Measurements from ENCODE around the gene TSPAN17.
"Not testable (repeated sequence)": the region's sequence is repeated elsewhere in the genome, so short reads cannot be mapped to it uniquely, and the experiment has no call there.

Gene TSPAN17

GRCh38 chr5:176682016-176682531, 34.8 kb downstream of the TSPAN17 start:
- DNase-seq, result no peak

- DNase-seq, result no peak
Observed at GRCh38 chr5:176685010-176685409, 37.7 kb downstream of the TSPAN17 start.

- DNase-seq, result no peak
Observed at GRCh38 chr5:176687247-176687646, 40.0 kb downstream of the TSPAN17 start.

- DNase-seq, result no peak
Observed at GRCh38 chr5:176687881-176688280, 40.6 kb downstream of the TSPAN17 start.

GRCh38 chr5:176690911-176691310, 43.6 kb downstream of the TSPAN17 start:
- no peak for DNase-seq

- DNase-seq, result no peak
Observed at GRCh38 chr5:176691524-176691923, 44.2 kb downstream of the TSPAN17 start.

- DNase-seq, result no peak
Observed at GRCh38 chr5:176692326-176692725, 45.0 kb downstream of the TSPAN17 start.

GRCh38 chr5:176692839-176693476, 45.7 kb downstream of the TSPAN17 start:
- DNase-seq, result no peak

- no peak for DNase-seq
Observed at GRCh38 chr5:176693477-176693851, 46.2 kb downstream of the TSPAN17 start.

- no peak for DNase-seq
Observed at GRCh38 chr5:176694146-176694545, 46.9 kb downstream of the TSPAN17 start.

GRCh38 chr5:176694631-176695030, 47.3 kb downstream of the TSPAN17 start:
- DNase-seq, result no peak

- DNase-seq, result no peak
Observed at GRCh38 chr5:176695073-176695472, 47.8 kb downstream of the TSPAN17 start.

GRCh38 chr5:176697267-176697933, 50.1 kb downstream of the TSPAN17 start:
- DNase-seq, result no peak

GRCh38 chr5:176697934-176698538, 50.8 kb downstream of the TSPAN17 start:
- DNase-seq, result no peak

- not testable (repeated sequence) for DNase-seq
Observed at GRCh38 chr5:176699446-176699845, 52.2 kb downstream of the TSPAN17 start.

- no peak for DNase-seq
Observed at GRCh38 chr5:176700239-176700847, 53.1 kb downstream of the TSPAN17 start.

- DNase-seq, result no peak
Observed at GRCh38 chr5:176702671-176703641, 55.7 kb downstream of the TSPAN17 start.

GRCh38 chr5:176703857-176704256, 56.6 kb downstream of the TSPAN17 start:
- no peak for DNase-seq

GRCh38 chr5:176704355-176704754, 57.1 kb downstream of the TSPAN17 start:
- no peak for DNase-seq

- no peak for DNase-seq
Observed at GRCh38 chr5:176704817-176705216, 57.5 kb downstream of the TSPAN17 start.
